Inflammatory macrophage treated with lipopolysaccharide for 1 hour (primary cell): ENCODE data around the gene MARCHF3.
A peak's percentile ranks its signal among the peaks of the same experiment; 100 is the strongest.
"Not testable (repeated sequence)": the region's sequence is repeated elsewhere in the genome, so short reads cannot be mapped to it uniquely, and the experiment has no call there.

ENCODE experiments used
- DNase-seq, 2 donors: peaks; one replicate each; pipeline ENCODE4 v3.0.0-alpha.2; 2020 to 2022

The MARCHF3 gene

DNA sequence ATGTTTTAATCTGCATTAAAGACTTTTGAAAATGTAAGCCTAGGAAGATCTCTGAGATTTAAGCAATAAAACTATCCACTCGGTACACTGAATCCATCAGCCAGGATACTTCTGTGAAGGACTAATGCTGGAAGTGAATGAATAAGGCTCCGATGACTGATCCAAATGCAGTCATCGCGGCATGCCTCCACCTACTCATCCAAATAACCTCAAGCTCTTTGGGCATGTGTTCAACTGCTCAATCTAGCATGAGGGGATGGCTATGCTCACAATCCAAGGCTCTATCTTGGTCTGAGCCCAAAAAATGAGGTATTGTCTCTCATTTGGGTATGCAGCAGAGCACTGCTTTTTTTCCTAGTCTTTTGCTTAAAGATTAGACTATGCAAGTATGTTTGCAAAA, 19.2 kb downstream of the MARCHF3 start:
- DNase-seq, result peak in 1 of 2 donors; percentile 13

DNA sequence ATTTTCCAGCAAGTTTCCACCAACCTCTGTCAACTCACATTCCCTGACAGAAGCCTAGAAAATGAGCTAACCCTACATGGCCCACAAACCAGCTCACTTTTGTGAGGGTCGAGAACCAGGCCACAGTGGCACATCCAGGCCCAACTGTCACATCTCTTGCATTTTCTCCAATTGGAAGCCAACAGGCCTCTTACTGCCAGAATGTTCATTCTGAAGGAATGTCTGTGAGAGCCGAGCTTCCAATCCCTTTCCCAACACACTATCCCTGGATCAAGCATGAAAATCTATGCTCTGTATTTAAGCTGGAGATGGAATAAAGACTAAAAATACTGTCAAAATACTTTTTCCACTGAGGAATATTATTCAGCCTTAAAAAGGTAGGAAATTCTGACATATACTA, 20.0 kb downstream of the MARCHF3 start:
- DNase-seq, result no peak

DNA sequence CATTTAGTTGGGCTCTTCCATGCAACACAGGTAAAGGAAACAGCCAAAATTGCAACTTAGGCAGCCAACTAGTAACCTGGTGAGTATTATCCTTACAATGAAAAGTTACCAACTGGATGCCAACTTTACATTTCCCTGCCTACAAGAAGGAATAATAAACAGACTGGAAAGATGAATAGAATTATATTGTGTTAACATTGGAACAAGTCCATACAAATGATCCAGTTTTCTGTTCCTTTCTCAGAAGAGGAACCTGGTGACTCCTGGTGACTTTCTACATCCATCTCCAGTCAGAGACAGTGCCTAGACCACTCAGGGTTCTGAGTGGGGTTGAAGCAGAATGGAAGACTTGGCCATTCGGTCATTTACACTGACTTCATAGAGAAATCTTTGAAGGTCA, 20.6 kb downstream of the MARCHF3 start:
- no peak for DNase-seq

DNA sequence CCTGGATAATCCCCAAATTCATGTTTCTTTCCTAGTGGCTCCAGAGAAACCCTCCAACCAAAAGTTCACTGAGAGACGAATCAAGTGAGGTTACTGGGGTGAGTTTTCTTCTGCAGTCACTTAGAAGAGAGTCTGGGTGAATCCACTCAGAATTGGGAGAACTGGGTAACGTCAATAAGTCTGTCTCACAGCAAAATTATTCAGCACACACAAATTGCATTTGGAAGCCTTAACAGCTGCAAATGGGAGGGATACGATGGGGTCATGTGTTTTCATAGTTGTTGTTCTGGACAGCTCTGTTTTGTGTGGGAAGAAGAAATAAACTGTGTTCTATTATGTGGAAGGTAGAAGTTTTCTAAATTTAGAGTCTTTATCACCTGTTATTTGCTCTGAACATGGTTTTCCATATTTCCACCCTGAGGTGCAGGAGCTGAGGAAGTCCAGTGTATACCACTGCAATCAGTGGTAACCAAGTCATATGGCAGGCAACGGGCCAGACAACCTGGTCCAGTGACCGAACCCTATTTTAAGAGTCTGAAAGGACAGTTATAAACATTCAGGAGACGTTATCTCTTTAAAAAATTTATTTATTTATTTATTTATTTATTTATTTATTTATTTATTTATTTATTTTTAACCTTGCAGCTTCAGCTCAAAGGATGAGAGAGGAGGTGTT, 21.9 kb downstream of the MARCHF3 start:
- no peak for DNase-seq

DNA sequence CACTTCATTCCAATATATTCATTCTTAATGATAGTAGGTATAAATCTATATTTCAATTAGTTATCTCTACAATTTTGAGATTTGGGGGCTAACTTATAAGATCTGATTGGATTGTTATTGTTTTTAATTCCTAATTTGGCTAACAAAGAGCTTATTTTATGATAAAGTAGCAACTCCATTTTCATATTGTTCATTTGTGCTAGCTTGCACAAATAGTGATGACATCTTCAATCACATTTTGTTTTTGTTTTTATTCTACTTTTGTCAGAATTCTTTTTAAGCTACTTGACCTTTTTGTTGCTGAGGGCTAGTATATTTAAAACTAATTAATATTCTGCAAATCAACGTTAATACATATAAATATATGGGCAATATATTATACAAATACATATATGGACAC, 22.8 kb downstream of the MARCHF3 start:
- DNase-seq, result no peak

DNA sequence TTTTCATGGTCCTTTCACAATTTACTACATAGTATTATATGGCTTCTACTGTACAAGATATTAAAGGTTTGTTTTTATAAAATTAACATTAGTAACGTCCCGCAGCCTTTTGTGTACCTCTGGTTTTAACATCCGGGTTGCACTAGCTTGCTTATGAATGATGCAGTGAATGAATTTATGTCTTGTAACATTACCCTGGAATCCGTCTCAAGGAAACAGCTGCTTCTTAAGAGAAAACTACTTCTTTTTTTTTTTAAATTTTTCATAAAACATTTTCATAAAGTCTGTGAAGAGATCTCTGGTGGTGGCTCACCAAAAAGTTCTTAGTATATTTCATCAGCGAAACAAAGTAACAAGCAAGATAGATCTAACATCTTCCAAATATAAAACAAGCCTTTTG, 23.6 kb downstream of the MARCHF3 start:
- no peak for DNase-seq

DNA sequence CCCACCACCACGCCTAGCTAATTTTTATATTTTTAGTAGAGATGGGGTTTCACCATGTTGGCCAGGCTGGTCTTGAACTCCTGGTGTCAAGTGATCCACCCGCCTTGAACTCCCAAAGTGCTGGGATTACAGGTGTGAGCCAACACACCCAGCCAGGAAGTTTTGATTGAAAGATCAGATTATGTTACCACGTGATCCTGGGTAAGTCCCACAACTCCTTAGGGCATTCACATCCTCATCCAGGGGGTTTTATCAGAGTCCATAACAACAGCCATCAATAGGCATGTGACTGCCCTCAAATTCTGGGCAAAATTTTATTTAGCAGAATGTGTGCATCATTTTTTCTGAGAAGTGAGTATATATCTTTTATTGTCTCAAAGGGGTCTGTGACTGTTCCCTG, 25.1 kb downstream of the MARCHF3 start:
- DNase-seq, result not testable (repeated sequence)

DNA sequence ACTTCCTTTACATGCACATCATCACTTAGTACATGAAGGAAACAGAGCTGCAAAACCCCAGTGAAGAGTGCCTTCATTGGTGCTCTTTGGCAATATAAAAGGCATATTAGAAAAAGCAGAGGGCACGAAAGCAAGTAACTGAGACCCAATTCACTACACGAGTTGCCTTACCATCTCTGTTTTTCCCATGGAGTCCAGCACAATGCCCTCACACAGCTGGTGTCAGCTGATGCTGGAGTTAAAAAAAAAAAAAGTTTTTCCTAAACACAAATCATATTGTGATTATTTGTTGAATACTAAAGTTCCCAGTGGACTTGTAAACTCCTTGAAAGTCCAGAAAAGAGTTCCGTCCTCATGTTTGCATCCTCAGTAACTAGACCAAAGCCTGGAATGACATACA, 25.6 kb downstream of the MARCHF3 start:
- no peak for DNase-seq

DNA sequence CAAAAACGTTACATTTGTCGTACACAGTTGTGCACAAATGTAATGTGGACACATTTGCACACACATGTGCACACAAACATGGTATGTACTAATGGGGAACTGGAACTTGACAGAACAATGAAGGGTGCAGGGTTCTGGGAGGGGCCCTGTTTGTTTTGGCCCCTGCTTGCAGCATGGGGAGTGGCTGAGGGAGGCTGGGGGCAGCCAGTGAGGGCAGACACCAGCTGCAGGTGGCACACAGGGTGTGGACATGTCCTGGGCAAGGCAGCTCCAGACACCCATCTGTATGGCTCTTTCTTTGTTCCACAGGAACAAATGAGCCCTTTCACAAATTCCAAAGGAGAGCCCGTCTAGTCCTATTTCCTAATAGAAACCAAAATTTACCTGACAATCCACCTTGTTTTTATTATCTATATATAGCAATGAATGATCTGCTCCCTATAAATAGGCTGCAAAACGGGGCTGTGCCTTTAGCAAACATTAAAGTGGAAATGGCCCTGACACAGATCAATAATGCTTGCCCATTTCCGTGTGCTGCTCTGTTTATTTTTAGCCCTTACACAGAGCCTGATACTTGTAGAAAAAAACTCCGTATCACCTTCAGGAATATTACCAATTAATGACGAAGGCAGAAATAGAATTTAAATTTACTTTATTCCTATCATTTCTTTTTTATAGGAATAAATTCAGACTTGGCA, 26.4 kb downstream of the MARCHF3 start:
- no peak for DNase-seq

DNA sequence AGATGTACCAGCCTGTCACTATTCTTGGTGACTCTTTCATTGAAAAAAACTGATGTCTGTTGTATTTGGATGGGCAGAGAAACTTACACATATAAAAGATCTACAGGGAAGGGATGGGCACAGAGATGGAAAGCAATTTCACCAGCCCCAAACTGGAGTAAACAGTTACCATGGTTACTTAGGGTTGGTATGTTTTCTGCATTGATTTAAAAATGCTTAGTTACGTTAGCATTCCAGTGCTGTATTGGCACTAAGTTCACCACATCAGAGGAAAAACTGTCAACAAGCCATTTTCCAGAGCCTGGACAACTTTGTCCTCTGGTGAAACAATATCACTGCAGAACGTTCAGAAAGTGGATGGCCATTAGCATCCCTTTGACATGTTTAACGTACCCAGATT, 28.0 kb downstream of the MARCHF3 start:
- DNase-seq, result no peak

DNA sequence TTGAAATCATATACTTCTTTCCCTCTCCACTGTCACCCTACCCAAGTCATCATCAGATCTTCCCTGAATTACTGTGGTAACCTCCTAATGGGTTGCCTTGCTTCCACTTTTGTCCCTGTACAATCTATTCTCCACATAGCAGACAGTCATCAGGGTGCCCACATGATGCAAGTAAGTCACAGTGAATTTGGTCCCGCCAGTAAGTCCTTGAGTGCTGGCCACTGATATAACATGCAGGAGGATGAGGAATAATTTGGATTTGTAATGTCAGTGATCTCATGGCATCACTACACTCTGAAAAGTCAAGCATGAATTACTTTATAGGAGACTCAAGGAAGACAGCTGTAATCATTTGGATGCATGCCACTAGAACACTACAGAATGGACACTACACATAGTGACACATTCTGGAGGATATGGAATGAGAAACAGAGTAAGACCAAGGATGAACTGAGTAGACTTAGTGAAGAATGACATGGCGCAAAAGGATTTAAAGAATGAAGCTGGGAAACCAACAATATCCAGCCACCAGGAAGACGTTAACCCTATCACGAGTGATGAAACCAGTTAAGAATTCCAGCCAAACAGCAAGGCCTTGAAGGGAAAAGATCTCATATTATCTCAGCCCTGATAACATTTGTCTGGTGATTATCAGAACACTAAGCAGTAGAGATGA, 28.6 kb downstream of the MARCHF3 start:
- DNase-seq, result no peak

DNA sequence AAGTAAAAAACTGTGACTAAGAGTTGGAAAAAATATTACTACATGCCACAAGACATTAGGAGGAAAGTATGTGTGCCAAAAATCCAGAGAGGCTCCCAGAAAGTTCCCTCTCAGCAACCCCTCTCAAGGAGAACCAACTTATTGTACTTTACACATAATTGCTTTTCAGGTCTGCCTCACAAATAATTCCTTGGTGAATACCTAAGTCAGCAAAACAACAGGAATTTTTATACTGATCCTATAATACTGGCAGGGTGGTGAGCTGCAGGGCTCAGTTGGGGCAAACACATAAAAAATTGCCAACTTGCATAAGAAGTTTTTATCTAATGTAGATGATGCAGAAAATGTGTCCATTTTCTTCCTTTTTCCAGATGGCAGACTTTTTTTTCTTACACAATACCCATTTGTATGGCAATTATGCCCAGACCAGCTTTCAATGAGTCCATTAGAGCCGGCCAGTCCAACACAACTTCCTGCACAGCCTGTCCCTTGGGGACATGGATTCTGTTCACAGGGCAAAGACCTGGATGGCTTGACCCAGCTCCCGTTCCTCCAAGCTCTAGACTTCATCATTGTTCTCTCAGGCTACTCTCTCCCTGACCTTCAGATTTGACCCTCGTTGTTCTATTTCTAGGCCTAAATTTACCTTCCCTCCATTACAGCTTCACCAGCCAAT, 31.3 kb downstream of the MARCHF3 start:
- no peak for DNase-seq

DNA sequence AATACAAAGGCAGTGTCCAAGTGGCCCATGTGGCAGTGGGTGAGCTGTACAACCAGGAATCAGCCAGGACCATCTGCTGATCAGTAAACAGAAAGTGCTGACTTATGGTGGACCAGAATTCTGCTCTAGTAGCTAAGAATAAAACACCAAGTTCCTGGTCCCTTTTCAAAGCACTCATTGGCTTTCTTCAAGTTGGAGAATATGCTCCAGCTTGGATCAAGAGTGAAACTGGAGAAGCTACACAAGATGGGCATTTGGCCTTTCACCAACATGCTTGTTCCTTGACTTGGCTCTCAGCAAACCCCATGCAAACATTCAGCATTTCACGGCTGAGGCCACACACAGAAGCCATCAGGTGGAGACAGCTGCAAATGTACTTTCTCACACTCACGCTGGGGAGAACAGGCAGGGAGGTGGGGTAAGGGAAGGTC, 32.1 kb downstream of the MARCHF3 start:
- DNase-seq, result no peak

DNA sequence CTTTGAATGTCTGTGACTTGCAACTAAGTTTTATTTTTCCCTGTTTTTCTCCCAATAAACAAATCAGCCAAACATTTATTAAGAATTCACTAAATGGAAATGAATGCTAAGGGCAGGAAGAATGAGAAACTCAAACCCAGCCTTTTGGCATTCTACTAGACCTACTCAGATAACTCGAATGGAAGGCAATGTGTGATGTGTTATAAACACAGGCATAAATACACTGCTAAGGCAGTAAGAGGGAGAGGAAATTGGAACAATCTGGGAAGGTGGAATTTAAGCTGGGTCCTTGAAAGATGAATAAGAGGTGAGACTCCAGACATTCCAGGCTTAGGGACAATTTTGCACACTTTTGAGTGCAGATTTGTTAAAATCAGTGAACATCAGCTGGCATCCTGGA, 34.7 kb downstream of the MARCHF3 start:
- no peak for DNase-seq

DNA sequence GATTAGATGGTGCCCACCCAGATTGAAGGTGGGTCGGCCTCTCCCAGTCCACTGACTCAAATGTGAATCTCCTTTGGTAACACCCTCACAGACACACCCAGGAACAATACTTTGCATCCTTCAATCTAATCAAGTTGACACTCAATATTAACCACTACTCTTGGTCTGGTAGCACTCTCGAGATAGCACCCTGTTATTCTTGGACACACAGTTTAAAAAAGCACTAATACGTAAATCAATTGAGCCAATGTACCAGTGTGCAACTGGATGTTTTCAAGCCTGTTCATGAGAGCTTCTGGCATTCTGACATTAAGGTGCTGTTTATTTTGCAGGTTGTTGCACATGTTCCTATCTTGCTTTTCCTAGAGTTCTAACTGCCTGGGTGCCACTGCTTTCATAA, 35.3 kb downstream of the MARCHF3 start:
- DNase-seq, result no peak

DNA sequence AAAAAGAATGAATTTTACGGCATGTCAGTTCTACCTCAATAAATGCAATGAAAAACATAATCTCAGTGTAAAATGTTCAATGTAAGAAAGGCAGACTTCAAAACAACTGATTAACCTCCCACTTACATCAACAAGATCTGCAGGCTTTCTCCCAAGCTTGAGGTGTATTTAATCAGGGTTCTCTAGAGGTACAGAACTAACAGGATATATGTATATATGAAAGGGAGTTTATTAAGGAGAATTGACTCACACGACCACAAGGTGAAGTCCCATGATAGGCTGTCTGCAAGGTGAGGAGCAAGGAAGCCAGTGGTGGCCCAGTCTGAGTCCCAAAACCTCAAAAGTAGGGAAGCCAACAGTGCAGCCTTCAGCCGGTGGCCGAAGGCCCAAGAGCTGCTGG, 35.9 kb downstream of the MARCHF3 start:
- no peak for DNase-seq

DNA sequence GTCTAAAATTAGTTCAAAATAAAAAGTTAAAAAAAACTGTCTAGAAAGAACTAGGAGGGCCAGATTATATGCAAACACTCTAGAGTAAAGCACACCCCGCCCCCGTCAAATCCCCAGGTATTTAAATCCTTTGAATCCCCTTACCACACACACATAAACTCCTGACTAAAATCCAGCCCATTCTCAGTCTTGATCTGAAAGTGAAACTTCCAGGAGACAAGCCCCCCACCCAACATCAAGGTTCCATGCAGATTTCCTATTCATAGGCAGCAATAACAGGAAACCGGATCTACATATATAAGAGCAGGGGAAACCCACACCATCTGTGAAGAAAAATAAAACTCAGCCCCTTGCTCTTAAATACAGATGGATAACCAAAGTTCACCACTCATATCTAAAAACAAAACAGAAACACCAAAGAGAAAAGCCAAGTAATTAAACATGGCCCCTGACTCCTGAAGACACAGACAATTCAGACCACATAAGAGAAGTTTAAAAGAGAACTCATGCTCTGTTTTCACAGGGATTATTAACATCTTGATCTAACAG, 42.3 kb downstream of the MARCHF3 start:
- DNase-seq, result no peak

DNA sequence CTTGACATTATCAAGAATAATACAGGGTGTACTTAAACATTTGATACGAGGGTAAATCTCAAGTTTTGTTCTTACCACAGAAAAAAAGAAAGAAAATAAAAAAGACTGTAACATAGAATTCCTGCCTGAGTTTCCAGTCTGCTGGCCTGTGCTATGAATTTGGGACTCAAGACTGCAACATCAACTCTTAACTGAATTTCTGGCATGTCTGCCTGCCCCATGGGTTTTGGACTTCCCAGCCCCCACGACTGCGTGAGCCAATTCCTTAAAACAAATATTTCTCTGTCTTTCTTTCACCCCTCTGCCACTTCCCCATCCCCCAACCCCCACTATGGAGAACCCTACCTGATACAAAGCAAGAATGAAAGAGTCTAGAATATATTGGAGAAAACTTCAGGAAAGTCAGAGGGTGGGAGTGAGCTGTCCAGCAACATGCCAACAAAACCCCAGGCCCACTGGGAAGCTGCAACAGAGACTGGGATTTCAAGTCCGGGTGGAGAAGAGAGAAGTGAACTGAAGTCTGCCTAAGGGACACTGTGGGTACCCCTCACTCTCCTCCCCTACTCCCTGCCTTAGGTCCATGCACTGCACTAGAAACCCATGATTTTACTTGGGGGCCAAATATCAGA, 43.0 kb downstream of the MARCHF3 start:
- DNase-seq, result no peak

DNA sequence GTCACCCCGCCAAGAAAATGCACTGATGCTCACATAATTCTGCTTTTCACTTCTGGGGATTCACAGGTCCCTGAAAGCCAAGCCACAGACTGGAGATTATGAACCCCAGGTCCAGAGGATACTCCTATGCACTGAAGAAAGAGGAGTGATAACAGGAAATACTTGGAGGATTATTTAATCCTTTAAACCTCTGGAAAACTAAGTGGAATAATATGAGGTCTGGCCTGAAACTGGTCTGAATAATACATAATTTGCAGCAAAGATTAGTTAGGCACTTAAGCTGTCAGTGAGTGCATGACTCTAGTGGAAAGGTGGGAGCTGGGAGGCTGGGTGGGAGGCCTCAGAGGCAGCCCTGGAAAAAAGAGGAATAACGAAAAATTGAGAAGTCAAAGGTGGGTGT, 45.7 kb downstream of the MARCHF3 start:
- DNase-seq, result no peak

DNA sequence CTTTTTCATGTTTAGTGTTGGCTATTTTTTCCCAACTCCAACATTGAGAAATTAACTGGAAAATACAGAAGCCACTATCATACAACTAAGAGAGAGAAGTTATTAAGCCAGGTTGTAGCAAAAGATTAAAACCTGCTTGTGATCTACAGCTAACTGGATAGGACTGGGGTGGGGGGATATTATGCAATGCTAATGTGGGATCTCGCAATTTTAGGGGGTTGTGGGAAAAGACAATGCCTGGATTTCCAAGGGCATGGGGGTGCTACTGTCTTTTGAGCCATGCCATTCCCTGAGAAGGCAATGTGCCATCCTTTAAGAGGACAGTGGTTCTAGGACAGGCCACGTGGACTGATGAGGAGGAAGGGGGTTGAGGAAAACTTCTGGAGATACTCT, 46.5 kb downstream of the MARCHF3 start:
- DNase-seq, result no peak

DNA sequence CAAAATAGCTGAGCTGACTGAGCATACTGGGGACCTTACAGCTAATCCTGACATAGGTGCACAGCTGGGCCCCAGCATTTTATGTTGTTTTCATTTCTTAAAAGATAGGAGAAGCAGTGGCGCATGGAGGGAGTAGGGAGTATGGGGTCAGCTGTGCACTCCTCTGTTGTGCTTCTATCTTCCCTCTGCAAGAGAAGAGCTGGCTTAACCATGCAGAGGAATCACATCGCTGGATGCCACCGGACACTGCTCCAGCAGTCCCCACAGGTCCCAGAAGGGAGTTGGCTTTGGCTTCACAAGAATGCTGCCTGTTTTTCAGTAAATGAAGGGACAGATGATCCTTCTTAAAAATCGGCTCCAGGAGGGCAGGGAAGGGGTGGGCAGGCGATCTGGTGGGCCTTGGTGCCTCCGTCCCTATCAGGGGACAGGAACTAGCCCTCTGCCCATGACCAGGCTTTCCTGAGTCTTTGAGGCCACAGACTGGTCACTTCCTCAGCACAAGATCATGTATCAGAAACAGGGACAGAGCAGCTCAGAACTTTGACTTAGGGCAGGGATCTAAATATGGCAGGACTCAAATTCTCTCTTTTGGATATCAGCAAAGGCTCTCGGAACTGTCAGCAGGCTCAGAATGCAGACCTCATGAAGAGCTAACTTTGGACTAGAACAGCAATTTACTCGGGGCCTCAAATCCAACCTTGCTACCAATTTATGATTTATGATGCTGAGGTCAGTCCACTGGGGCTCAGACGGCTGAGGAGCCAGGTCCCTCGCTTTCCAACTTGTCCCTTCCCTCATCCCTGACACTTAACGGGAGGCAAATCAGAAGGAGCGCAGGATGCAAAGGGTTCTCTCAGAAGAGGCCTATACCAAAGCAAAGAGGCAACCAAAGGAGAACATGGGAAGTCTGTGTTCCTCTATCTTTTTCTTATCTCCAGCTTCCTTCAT, 47.2 kb downstream of the MARCHF3 start:
- DNase-seq, result no peak

DNA sequence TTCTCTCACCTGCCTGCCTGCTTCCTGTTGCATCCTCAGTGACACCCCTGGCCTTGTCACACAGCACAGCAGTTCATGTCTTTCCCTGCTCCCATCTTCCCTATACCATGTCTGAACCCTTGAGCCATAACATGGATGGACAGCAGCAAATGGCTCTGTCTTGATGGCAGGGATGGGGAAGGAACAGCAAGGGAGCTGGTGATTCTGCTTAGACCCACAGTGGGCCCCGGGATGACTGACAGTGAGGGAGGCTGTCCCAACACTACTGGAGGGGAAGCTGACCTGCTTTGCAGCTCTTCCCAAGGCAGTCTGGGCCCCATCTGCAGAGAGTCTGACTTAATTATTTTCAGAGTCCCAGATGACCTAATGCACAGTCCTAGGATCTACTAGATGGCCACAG, 48.2 kb downstream of the MARCHF3 start:
- no peak for DNase-seq
